Measurements from ENCODE around the gene SRRT.
"Not testable (repeated sequence)": the region's sequence is repeated elsewhere in the genome, so short reads cannot be mapped to it uniquely, and the experiment has no call there.

Gene SRRT

DNA sequence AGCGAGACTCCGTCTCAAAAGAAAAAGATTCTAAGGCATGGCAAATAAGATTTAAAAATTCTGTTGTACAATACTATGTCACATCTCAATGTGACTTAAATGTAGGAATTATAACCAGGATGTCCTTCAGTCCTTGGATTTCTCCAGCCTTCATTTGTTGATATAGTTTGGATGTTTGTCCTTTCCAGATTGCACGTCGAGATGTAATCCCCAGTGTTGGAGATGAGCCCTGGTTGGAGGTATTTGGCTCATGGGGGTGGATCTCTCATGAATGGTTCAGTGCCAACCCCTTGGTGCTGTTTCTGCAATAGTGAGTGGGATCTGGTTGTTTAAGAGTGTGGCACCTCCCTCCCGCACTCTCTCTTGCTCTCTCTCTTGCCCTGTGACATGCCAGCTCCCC is 33.6 kb downstream of the SRRT start:
- H3K4me1 Mint-ChIP-seq (ENCODE audit: low read depth) = peaks cover 1% of the 10 kb centered on the region
- no peaks in the 10 kb centered on the region for H3K36me3 Mint-ChIP-seq (ENCODE audit: low read depth)
- H3K27me3 Mint-ChIP-seq = peaks cover 11% of the 10 kb centered on the region
- no peaks in the 10 kb centered on the region for H3K9me3 Mint-ChIP-seq
- no peak for DNase-seq
- no peak overlapping the region for H3K4me3 Mint-ChIP-seq
- no peak overlapping the region for H3K27ac Mint-ChIP-seq

DNA sequence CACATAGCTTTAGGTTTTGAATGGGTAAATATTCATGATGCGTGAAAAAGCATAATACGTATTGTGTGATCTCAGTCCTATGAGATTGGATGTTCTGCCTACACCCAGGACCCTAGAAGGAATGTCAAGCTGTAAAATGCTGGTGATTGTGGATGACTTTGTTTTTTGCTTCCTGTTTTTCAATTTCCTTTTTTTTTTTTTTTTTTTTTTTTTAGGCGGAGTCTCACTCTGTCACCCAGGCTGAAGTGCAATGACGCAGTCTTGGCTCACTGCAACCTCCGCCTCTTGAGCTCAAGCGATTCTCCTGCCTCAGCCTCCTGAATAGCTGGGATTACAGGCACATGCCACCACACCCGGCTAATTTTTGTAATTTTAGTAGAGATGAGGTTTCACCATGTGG is 35.5 kb downstream of the SRRT start:
- H3K9me3 Mint-ChIP-seq; H3K4me3 Mint-ChIP-seq; DNase-seq; H3K36me3 Mint-ChIP-seq (ENCODE audit: low read depth); H3K4me1 Mint-ChIP-seq (ENCODE audit: low read depth); H3K27ac Mint-ChIP-seq: not testable (repeated sequence)
- H3K27me3 Mint-ChIP-seq = peaks cover 11% of the 10 kb centered on the region

DNA sequence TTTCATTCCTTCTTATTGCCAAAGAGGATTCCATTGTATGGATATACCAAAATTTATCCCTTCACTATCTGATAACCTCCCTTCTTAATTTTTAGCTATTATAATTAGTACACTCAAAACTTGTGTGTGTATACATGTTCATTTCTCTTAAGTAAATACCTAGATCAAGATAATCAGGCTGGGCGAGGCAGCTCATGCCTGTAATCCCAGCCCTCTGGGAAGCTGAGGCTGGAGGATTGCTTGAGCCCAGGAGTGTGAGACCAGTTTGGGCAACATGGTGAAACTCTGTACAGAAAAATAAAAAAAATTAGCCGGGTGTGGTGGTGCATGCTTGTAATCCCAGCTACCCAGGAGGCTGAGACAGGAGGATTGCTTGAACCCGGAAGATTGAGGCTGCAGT is 36.6 kb downstream of the SRRT start:
- peaks cover 11% of the 10 kb centered on the region for H3K27me3 Mint-ChIP-seq
- H3K4me1 Mint-ChIP-seq (ENCODE audit: low read depth) = peaks cover 5% of the 10 kb centered on the region

DNA sequence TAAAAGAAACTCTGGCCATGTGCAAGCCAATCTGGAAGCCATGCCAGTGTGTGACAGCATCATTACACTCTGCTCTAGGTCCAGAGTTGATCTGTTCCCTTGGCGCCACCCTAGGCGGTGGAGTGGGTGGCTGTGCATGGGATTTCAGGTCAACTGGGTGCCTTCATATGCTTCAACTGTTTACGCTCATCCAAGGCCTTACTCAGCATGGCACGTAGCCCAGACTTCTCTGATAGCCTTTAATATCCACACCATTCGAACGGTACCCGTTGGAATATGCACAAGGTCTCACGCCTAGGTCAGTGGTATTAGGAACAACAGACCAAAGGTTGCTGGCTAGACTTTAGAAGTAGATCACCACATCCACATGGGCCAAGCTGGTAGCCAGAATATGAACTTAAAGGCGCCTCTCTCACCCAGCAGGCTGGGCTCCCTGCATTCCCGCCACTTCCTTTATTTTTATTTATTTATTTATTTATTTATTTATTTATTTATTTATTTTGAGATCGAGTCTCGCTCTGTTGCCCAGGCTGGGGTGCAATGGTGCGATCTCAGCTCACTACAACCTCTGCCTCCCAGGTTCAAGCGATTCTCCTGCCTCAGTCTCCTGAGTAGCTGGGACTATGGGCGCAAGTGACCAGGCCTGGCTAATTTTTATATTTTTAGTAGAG is 39.4 kb downstream of the SRRT start:
- peaks cover 5% of the 10 kb centered on the region for H3K4me1 Mint-ChIP-seq (ENCODE audit: low read depth)
- H3K4me3 Mint-ChIP-seq = no peak overlapping the region
- no peak for DNase-seq
- no peak overlapping the region for H3K27ac Mint-ChIP-seq
- H3K27me3 Mint-ChIP-seq = peaks cover 23% of the 10 kb centered on the region
- no peaks in the 10 kb centered on the region for H3K36me3 Mint-ChIP-seq (ENCODE audit: low read depth)
- no peaks in the 10 kb centered on the region for H3K9me3 Mint-ChIP-seq

More for the DNA sequence above, 36.6 kb downstream of the SRRT start:
- Mint-ChIP-seq H3K36me3 (ENCODE audit: low read depth) (no peaks in the 10 kb centered on the region), H3K27ac (no peak overlapping the region), H3K4me3 (no peak overlapping the region), H3K9me3 (no peaks in the 10 kb centered on the region)
- DNase-seq = no peak

DNA sequence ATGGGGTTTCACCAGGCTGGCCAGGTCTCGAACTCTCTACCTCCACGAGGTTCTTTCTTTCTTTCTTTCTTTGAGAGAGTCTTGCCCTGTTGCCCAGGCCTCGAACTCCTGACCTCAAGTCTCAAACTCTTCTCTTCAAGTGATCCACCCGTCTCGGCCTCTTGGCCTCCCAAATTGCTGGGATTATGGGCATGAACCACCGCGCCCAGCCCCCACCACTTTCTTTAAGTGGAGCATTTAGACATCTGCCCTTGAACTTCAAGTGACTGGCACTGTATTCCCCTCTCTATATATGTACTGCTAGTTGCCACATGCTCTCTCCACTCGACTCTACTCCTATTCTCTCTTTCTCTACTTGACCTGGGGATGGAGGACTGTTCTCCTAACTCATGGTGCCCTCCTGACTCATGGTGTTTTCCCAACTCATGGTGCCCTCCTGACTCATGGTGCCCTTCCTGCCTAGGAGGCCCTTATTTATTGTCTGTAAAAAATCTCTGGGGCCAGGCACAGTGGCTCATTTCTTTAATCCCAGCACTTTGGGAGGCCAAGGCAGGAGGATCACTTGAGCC is 40.1 kb downstream of the SRRT start:
- Mint-ChIP-seq H3K9me3 (no peaks in the 10 kb centered on the region), H3K4me1 (ENCODE audit: low read depth) (peaks cover 5% of the 10 kb centered on the region), H3K27me3 (peaks cover 29% of the 10 kb centered on the region), H3K27ac (no peak overlapping the region), H3K4me3 (no peak overlapping the region), H3K36me3 (ENCODE audit: low read depth) (no peaks in the 10 kb centered on the region)
- no peak for DNase-seq

DNA sequence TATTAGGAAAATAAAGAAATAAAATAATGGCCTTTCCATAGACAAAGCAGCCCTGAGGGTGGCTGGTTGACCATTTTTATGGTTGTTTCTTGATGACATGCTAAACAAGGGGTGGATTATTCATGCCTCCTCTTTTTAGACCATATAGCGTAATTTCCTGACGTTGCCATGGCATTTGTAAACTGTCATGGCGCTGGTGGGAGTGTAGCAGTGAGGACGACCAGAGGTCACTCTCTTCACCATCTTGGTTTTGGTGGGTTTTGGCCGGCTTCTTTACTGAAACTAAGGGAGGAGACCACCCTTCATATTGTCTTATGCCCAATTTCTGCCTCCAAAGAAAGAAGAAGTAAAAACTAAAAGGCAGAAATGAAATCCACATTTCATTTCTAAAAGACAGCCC is 44.4 kb downstream of the SRRT start:
- DNase-seq; H3K36me3 Mint-ChIP-seq (ENCODE audit: low read depth); H3K4me3 Mint-ChIP-seq; H3K4me1 Mint-ChIP-seq (ENCODE audit: low read depth); H3K9me3 Mint-ChIP-seq; H3K27ac Mint-ChIP-seq: not testable (repeated sequence)
- peaks cover 35% of the 10 kb centered on the region for H3K27me3 Mint-ChIP-seq

DNA sequence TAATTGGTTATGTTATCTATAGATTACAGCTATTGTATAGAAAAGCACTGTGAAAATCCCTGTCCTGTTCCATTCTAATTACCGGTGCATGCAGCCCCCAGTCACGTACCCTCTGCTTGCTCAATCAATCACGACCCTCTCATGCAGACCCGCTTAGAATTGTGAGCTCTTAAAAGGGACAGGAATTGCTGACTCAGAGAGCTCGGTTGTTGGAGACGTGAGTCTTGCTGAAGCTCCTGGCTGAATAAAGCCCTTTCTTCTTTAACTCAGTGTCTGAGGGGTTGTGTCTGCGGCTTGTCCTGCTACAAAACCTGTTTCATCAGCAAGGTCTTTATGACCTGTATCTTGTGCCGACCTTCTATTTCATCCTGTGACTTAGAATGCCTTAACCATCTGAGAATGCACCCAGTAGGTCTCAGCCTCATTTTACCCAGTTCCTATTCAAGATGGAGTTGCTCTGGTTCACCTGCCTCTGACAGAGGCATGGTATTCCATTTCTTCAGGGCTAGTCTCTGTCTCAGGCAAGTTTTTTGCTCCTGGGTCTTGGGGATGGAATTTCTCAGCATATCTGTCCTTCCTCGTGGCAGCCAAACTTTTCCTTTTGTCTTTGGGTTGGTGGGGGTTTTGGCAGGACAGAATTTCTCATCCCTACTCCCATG is 45.0 kb downstream of the SRRT start:
- H3K4me3 Mint-ChIP-seq; DNase-seq; H3K4me1 Mint-ChIP-seq (ENCODE audit: low read depth); H3K9me3 Mint-ChIP-seq; H3K27ac Mint-ChIP-seq; H3K36me3 Mint-ChIP-seq (ENCODE audit: low read depth): not testable (repeated sequence)
- peaks cover 35% of the 10 kb centered on the region for H3K27me3 Mint-ChIP-seq

DNA sequence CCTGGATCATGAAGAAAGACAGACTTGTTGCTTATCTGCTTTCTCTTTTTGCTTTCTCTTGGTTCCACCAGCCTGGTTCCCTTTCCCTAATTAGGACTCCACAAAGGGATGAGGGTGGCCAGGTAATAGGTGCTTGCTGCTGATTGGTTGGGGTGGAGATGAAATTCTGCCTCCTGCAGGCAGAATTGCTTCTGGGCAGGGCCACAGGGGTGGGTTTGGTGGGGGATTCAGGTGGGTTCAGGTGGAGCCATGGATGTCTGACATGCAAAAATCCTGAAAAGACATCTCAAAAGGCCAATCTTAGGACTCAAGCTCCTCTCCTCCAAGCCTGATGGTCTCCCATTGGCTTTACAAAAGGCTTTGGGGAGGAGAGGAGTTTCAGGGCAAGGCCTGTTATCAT is 46.1 kb downstream of the SRRT start:
- no peak overlapping the region for H3K4me3 Mint-ChIP-seq
- no peak overlapping the region for H3K27ac Mint-ChIP-seq
- H3K36me3 Mint-ChIP-seq (ENCODE audit: low read depth) = no peaks in the 10 kb centered on the region
- H3K9me3 Mint-ChIP-seq = no peaks in the 10 kb centered on the region
- DNase-seq = no peak
- no peaks in the 10 kb centered on the region for H3K4me1 Mint-ChIP-seq (ENCODE audit: low read depth)
- peaks cover 35% of the 10 kb centered on the region for H3K27me3 Mint-ChIP-seq

DNA sequence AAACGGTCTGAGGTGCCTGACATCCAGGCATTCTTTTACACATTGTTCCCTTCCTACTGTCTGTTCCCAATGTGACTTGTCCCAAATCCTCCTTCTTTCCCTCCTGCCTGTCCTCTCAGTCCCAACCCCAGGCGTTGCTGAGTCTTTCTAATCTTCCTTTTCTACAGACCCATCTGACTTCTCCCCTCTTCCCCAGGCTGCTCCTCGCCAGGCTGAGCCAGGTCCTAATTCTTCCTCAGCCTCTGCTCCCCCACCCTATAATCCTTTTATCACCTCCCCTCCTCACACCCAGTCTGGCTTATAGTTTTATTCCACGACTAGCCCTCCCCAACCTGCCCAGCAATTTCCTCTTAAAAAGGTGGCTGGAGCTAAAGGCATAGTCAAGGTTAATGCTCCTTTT is 48.7 kb downstream of the SRRT start:
- not testable (repeated sequence) for DNase-seq; H3K9me3 Mint-ChIP-seq; H3K36me3 Mint-ChIP-seq (ENCODE audit: low read depth); H3K4me3 Mint-ChIP-seq; H3K4me1 Mint-ChIP-seq (ENCODE audit: low read depth); H3K27ac Mint-ChIP-seq
- peaks cover 25% of the 10 kb centered on the region for H3K27me3 Mint-ChIP-seq

DNA sequence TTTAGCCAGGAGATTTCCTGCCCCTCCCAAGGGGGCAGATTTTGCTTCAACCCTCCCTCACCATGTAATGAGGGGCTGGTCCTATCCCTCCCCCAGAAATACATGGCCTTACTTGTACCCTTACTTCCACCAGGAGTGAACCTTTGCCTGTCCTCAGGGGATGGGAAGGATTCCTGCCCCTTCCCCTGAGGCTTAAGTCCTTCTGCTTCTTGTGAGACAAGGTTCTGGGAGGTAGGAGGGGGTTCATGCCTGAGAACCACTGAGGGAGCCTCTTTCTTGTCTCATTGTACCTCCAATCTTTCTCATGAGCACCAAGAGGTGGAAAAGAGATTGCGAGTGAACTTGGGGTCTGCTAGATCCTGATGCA is 54.9 kb downstream of the SRRT start:
- no peak overlapping the region for H3K4me3 Mint-ChIP-seq
- peaks cover 4% of the 10 kb centered on the region for H3K9me3 Mint-ChIP-seq
- H3K4me1 Mint-ChIP-seq (ENCODE audit: low read depth) = no peaks in the 10 kb centered on the region
- no peak overlapping the region for H3K27ac Mint-ChIP-seq
- no peaks in the 10 kb centered on the region for H3K36me3 Mint-ChIP-seq (ENCODE audit: low read depth)
- DNase-seq = no peak
- H3K27me3 Mint-ChIP-seq = peaks cover 29% of the 10 kb centered on the region

DNA sequence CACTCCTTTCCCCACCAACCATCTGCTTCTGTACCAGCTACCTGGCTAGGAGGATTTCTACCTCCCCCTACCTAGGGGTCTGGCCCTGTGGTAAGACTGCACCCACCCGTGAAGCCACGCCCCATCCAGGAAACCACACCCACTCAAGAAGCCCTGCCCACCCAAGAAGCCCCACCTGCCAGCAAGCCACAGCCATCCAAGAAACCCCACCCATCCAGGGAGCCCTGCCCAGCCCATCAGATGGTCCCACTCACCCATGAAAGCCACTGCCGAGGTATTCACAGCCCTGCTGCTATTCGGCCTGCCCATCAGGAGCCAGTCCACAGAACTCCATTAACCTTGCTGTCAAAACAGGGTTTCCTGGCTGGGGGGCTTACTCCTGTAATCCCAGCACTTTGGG is 58.8 kb downstream of the SRRT start:
- Mint-ChIP-seq H3K9me3 (peaks cover 4% of the 10 kb centered on the region), H3K27ac (no peak overlapping the region), H3K4me1 (ENCODE audit: low read depth) (no peaks in the 10 kb centered on the region), H3K4me3 (no peak overlapping the region), H3K36me3 (ENCODE audit: low read depth) (no peaks in the 10 kb centered on the region), H3K27me3 (peaks cover 34% of the 10 kb centered on the region)
- DNase-seq = no peak

DNA sequence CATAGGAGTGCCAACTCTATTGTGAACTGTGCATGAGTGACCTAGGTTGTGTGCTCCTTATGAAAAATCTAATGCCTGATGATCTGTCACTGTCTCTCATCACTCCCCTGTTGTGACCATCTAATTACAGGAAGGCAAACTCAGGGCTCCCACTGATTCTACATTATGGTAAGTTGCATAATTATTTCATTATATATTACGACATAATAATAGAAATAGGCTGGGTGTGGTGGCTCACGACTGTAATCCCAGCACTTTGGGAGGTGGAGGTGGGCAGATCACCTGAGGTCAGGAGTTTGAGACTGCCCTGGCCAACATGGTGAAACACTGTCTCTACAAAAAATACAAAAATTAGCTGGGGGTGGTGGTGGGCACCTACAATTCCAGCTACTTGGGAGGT is 60.5 kb downstream of the SRRT start:
- H3K9me3 Mint-ChIP-seq; H3K36me3 Mint-ChIP-seq (ENCODE audit: low read depth); H3K27ac Mint-ChIP-seq; DNase-seq; H3K4me1 Mint-ChIP-seq (ENCODE audit: low read depth); H3K4me3 Mint-ChIP-seq: not testable (repeated sequence)
- H3K27me3 Mint-ChIP-seq = peaks cover 25% of the 10 kb centered on the region

DNA sequence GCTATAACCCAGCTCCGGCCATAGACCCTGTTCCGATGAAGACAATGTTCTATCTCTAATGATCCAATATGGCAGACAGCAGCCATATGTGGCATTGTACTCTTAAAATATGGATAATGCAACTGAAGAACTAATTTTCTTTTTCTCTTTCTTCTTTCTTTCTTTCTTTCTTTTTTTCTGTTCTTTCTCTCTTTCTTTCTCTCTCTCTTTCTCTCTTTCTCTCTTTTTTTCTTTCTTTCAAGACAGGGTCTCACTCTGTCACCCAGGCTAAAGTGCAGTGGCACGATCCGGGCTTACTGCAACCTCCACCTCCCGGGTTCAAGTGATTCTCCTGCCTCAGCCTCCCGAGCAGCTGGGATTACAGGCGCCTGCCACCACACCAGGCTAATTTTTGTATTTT is 61.3 kb downstream of the SRRT start:
- H3K27ac Mint-ChIP-seq; H3K4me3 Mint-ChIP-seq; H3K9me3 Mint-ChIP-seq; DNase-seq; H3K4me1 Mint-ChIP-seq (ENCODE audit: low read depth); H3K36me3 Mint-ChIP-seq (ENCODE audit: low read depth): not testable (repeated sequence)
- peaks cover 22% of the 10 kb centered on the region for H3K27me3 Mint-ChIP-seq

Measured in activated T-cell treated with anti-CD3 and anti-CD28 coated beads, Interleukin-2, amount 50 U/mL, for 24 hours (primary cell).